GM18519 (cell line): ENCODE results near the gene IP6K3.

ENCODE experiments used
- ATAC-seq: cut with Tn5 transposase; IDR thresholded peaks from one replicate; pipeline ENCODE4 v1.9.1; 2021; ENCODE audit warnings: mild to moderate bottlenecking, moderate library complexity; ENCODE audit not compliant: unreplicated experiment, low FRiP score

The IP6K3 gene

GRCh38 chr6:33761922-33762629, 15.4 kb upstream of the IP6K3 start:
- no peak for ATAC-seq

GRCh38 chr6:33761581-33761921, 14.8 kb upstream of the IP6K3 start:
- ATAC-seq = no peak

- ATAC-seq = no peak
Observed at GRCh38 chr6:33759887-33760629, 13.4 kb upstream of the IP6K3 start.

- ATAC-seq = no peak
Observed at GRCh38 chr6:33758815-33759216, 12.1 kb upstream of the IP6K3 start.

GRCh38 chr6:33757906-33758305, 11.2 kb upstream of the IP6K3 start:
- no peak for ATAC-seq

GRCh38 chr6:33757113-33757512, 10.4 kb upstream of the IP6K3 start:
- no peak for ATAC-seq

- no peak for ATAC-seq
Observed at GRCh38 chr6:33756211-33756954, 9.7 kb upstream of the IP6K3 start.

- no peak for ATAC-seq
Observed at GRCh38 chr6:33755070-33755869, 8.6 kb upstream of the IP6K3 start.

- no peak for ATAC-seq
Observed at GRCh38 chr6:33754222-33754621, 7.5 kb upstream of the IP6K3 start.

- no peak for ATAC-seq
Observed at GRCh38 chr6:33752646-33753015, 5.9 kb upstream of the IP6K3 start.

GRCh38 chr6:33751771-33752645, 5.3 kb upstream of the IP6K3 start:
- no peak for ATAC-seq

GRCh38 chr6:33750244-33750991, 3.7 kb upstream of the IP6K3 start:
- ATAC-seq = no peak

GRCh38 chr6:33749401-33749800, 2.7 kb upstream of the IP6K3 start:
- ATAC-seq = no peak

- no peak for ATAC-seq
Observed at GRCh38 chr6:33748841-33749240, 2.1 kb upstream of the IP6K3 start.

- ATAC-seq = no peak
Observed at GRCh38 chr6:33747823-33748222, 1.1 kb upstream of the IP6K3 start.

- ATAC-seq = no peak
Observed at GRCh38 chr6:33746036-33746600, 587 bp downstream of the IP6K3 start.

- no peak for ATAC-seq
Observed at GRCh38 chr6:33745548-33745947, 1.2 kb downstream of the IP6K3 start.

- ATAC-seq = no peak
Observed at GRCh38 chr6:33744895-33745546, 1.7 kb downstream of the IP6K3 start.
